ENCODE data around the gene COQ6.

- TF ChIP-seq POLR2A (IDR thresholded peaks at IDR 0.05) (no peak), POLR2AphosphoS5 (IDR thresholded peaks at IDR 0.05) (no peak), CTCF (IDR thresholded peaks at IDR 0.05) (no peak), EP300 (IDR thresholded peaks at IDR 0.05) (no peak)
Observed at GRCh38 chr14:73998726-73999125, 48.6 kb downstream of the COQ6 start.
